ENCODE data around the gene STARD3.

The STARD3 gene

GRCh38 chr17:39660397-39661385, 23.7 kb downstream of the STARD3 start:
- DNase-seq (ENCODE audit: low read depth): no peak

GRCh38 chr17:39661744-39662541, 25.0 kb downstream of the STARD3 start:
- DNase-seq (ENCODE audit: low read depth): no peak

- no peak for DNase-seq (ENCODE audit: low read depth)
These were observed 25.8 kb downstream of the STARD3 start for GRCh38 chr17:39662551-39663339.

GRCh38 chr17:39663340-39663687, 26.4 kb downstream of the STARD3 start:
- DNase-seq (ENCODE audit: low read depth): no peak

- DNase-seq (ENCODE audit: low read depth): no peak
These were observed 27.0 kb downstream of the STARD3 start for GRCh38 chr17:39663688-39664580.

- DNase-seq (ENCODE audit: low read depth): no peak
These were observed 27.9 kb downstream of the STARD3 start, which contains the start of gene TCAP for GRCh38 chr17:39664581-39665561. TCAP (plus strand) TSS chr17:39665349; CDS start chr17:39665360, 11 bp downstream.

- DNase-seq (ENCODE audit: low read depth): no peak
These were observed 28.8 kb downstream of the STARD3 start for GRCh38 chr17:39665642-39666224.

- DNase-seq (ENCODE audit: low read depth): no peak
These were observed 29.3 kb downstream of the STARD3 start for GRCh38 chr17:39666231-39666600.

GRCh38 chr17:39666601-39667261, 29.8 kb downstream of the STARD3 start:
- DNase-seq (ENCODE audit: low read depth): no peak

GRCh38 chr17:39667262-39667944, 30.5 kb downstream of the STARD3 start:
- peak; percentile 89 for DNase-seq (ENCODE audit: low read depth)

GRCh38 chr17:39667945-39668924, 31.3 kb downstream of the STARD3 start, which contains the start of gene PNMT:
PNMT (plus strand) TSS chr17:39668453; CDS start chr17:39668476, 23 bp downstream.
- DNase-seq (ENCODE audit: low read depth): no peak

GRCh38 chr17:39669897-39670735, 33.2 kb downstream of the STARD3 start:
- no peak for DNase-seq (ENCODE audit: low read depth)

- no peak for DNase-seq (ENCODE audit: low read depth)
These were observed 33.8 kb downstream of the STARD3 start for GRCh38 chr17:39670746-39671145.

GRCh38 chr17:39671651-39672521, 34.9 kb downstream of the STARD3 start:
- DNase-seq (ENCODE audit: low read depth): no peak
